Adrenal gland (tissue), 5 donors: ENCODE results near the gene CMIP.

Source experiments
- POLR2A ChIP-seq, 2 donors: fragments of 450-650 bp; IDR thresholded peaks; one replicate each; pipeline ENCODE4 v1.6.1; 2017; ENCODE audit warnings: antibody characterized with exemption in 2 of 2, mild to moderate bottlenecking in 2 of 2, moderate library complexity in 1 of 2
- TF ChIP-seq, protein P1 (sequence below), 6 experiments: fragments of 450-650 bp in 4 of 6; fragments of 200-600 bp in 2 of 6; sonication (generic) in 1 of 6; IDR thresholded peaks; 1 replicate in 5 of 6; 2 replicates in 1 of 6; pipeline versions ENCODE4 v1.5.1 to v1.8.0; 2016 to 2021; ENCODE audit warnings: antibody characterized with exemption in 6 of 6, mild to moderate bottlenecking in 2 of 6, moderate library complexity in 1 of 6
- donor health status: DM: no; HTN: no; CAD: no.

- TF ChIP-seq, protein P1, sequence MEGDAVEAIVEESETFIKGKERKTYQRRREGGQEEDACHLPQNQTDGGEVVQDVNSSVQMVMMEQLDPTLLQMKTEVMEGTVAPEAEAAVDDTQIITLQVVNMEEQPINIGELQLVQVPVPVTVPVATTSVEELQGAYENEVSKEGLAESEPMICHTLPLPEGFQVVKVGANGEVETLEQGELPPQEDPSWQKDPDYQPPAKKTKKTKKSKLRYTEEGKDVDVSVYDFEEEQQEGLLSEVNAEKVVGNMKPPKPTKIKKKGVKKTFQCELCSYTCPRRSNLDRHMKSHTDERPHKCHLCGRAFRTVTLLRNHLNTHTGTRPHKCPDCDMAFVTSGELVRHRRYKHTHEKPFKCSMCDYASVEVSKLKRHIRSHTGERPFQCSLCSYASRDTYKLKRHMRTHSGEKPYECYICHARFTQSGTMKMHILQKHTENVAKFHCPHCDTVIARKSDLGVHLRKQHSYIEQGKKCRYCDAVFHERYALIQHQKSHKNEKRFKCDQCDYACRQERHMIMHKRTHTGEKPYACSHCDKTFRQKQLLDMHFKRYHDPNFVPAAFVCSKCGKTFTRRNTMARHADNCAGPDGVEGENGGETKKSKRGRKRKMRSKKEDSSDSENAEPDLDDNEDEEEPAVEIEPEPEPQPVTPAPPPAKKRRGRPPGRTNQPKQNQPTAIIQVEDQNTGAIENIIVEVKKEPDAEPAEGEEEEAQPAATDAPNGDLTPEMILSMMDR (IDR thresholded peaks at IDR 0.05), result no peak
- TF ChIP-seq POLR2A (IDR thresholded peaks at IDR 0.05), result no peak
These were observed 287.0 kb downstream of the CMIP start for GRCh38 chr16:81731649-81732048.
